Keratinocyte (primary cell): ENCODE results near the gene GPR15LG.
"Not testable (repeated sequence)": the region's sequence is repeated elsewhere in the genome, so short reads cannot be mapped to it uniquely, and the experiment has no call there.

ENCODE experiments used
- CTCF ChIP-seq, 3 experiments: IDR thresholded peaks in 1 of 3; conservative IDR thresholded peaks in 1 of 3; optimal IDR thresholded peaks in 1 of 3; 2 replicates in 2 of 3; 3 replicates in 1 of 3; pipeline versions ENCODE3 to v1.5.1; 2011; ENCODE audit warnings: low read length in 3 of 3, mild to moderate bottlenecking in 3 of 3, moderate library complexity in 2 of 3, control low read depth in 1 of 3, inconsistent platforms in 1 of 3; ENCODE audit not compliant: insufficient read depth in 2 of 3; ENCODE audit errors: extremely low read depth in 1 of 3
- EZH2 ChIP-seq: IDR thresholded peaks from one replicate; pipeline ENCODE4 v1.6.1; 2012; ENCODE audit warnings: inconsistent platforms, mild to moderate bottlenecking, low read length, moderate library complexity

GRCh38 chr10:84168382-84168781 is 5.2 kb upstream of the GPR15LG start:
- TF ChIP-seq CTCF (optimal IDR thresholded peaks at IDR 0.05 in 1 of 3, IDR thresholded peaks at IDR 0.05 in 1 of 3, conservative IDR thresholded peaks at IDR 0.05 in 1 of 3; ENCODE audit: extremely low read depth in 1 of 3, insufficient read depth in 2 of 3, low read length in 3 of 3); EZH2: not testable (repeated sequence)
